ENCODE measurements around the gene CPEB3. TPM values are rescaled to one million over a fixed set of nuclear protein-coding genes. Genes with fewer than 3 reads are reported as not detected.

Gene CPEB3
- total RNA-seq, 2 donors from 2014 or later, result 6.9 to 11.4 TPM

Other genes starting within 250 kb of the CPEB3 start
- 10 to 100 TPM in 1 of 2 donors, 1 to 10 TPM in 1; 8.5 to 11.6 TPM for gene MARCHF5, start 89 bp upstream of the CPEB3 start, total RNA-seq